PC-3 (cell line): ENCODE data around the gene ACAD10.

Experiments
- EZH2 ChIP-seq: fragments of 300-600 bp; sonication (generic); IDR thresholded peaks from one replicate; pipeline ENCODE4 v1.6.1; 2017; ENCODE audit warnings: antibody characterized with exemption, mild to moderate bottlenecking, low read length; ENCODE audit not compliant: unreplicated experiment
- TF ChIP-seq, protein P1 (sequence below): fragments of 300-600 bp; sonication (generic); conservative IDR thresholded peaks from 2 replicates; pipeline ENCODE4 v1.5.1; 2017; ENCODE audit warnings: antibody characterized with exemption, low read depth, mild to moderate bottlenecking, low read length

DNA sequence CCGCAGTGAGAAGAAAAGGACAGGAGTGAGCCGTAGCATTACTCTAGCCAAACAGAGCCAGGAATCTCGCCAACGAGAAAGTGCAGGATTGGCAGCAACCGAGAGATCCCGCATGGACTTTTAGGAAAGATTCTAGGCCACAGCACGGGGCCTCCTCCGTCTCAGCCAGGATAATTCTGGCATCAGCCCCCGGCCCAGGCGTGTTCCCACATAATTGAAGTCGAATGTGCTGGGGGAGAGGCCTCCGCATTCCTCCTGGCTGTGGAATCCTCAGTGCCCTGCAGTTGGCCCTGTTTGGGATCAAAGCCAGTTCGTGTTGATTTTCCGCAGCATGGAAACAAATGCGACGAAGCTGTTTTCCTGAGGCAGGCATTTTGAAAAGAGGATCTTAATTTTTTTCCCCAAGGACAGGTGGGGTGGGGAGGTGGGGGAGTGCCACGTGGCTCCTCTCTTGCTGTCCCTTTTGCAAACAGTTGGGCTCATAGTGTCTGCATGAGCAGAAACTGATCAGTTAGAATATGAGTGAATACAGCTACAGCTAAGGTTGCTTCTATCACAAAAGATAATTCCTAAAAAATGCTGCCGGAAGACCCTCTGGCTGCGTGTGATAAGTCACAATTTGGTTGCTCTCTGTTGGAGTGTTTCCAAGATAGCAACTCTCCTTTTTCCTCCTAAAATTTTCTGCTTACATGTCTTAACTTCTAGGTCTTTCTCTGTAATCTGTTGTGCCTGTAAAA is 49.5 kb upstream of the ACAD10 start:
- TF ChIP-seq, protein P1, sequence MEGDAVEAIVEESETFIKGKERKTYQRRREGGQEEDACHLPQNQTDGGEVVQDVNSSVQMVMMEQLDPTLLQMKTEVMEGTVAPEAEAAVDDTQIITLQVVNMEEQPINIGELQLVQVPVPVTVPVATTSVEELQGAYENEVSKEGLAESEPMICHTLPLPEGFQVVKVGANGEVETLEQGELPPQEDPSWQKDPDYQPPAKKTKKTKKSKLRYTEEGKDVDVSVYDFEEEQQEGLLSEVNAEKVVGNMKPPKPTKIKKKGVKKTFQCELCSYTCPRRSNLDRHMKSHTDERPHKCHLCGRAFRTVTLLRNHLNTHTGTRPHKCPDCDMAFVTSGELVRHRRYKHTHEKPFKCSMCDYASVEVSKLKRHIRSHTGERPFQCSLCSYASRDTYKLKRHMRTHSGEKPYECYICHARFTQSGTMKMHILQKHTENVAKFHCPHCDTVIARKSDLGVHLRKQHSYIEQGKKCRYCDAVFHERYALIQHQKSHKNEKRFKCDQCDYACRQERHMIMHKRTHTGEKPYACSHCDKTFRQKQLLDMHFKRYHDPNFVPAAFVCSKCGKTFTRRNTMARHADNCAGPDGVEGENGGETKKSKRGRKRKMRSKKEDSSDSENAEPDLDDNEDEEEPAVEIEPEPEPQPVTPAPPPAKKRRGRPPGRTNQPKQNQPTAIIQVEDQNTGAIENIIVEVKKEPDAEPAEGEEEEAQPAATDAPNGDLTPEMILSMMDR = no peak
- no peak for TF ChIP-seq EZH2
